ENCODE results near the gene CDH23.

GRCh38 chr10:71767420-71768035 lies 370.8 kb downstream of the CDH23 start:
- TF ChIP-seq ZNF274 (IDR thresholded peaks at IDR 0.05; ENCODE audit: low read depth, low read length) (no peak), SUZ12 (IDR thresholded peaks at IDR 0.05; ENCODE audit: extremely low read depth, insufficient read depth, insufficient read length) (no peak)

All from NT2/D1 (cell line).